GM19099 (cell line): ENCODE data around the gene KRTAP10-6.

ENCODE experiments used
- POLR2A ChIP-seq: IDR thresholded peaks from 3 replicates; pipeline ENCODE4 v1.6.1; 2011; ENCODE audit warnings: low read depth; ENCODE audit not compliant: insufficient read length; ENCODE audit errors: extremely low read depth

The KRTAP10-6 gene

GRCh38 chr21:44552136-44552535 lies 40.2 kb downstream of the KRTAP10-6 start:
- no peak for TF ChIP-seq POLR2A

- no peak for TF ChIP-seq POLR2A
Measured at GRCh38 chr21:44551340-44551961, 40.9 kb downstream of the KRTAP10-6 start, which contains the start of gene KRTAP10-2. TSS of gene KRTAP10-2 (minus strand) at chr21:44551505. CDS start at chr21:44551458, 47 bp downstream.

GRCh38 chr21:44550807-44551206 lies 41.5 kb downstream of the KRTAP10-6 start:
- no peak for TF ChIP-seq POLR2A

GRCh38 chr21:44549525-44550211 lies 42.6 kb downstream of the KRTAP10-6 start:
- no peak for TF ChIP-seq POLR2A

GRCh38 chr21:44548922-44549321 lies 43.4 kb downstream of the KRTAP10-6 start:
- no peak for TF ChIP-seq POLR2A

GRCh38 chr21:44548381-44548780 lies 43.9 kb downstream of the KRTAP10-6 start:
- TF ChIP-seq POLR2A = no peak

- TF ChIP-seq POLR2A = no peak
Measured at GRCh38 chr21:44547656-44548331, 44.5 kb downstream of the KRTAP10-6 start.

- TF ChIP-seq POLR2A = no peak
Measured at GRCh38 chr21:44544566-44544965, 47.7 kb downstream of the KRTAP10-6 start.

- no peak for TF ChIP-seq POLR2A
Measured at GRCh38 chr21:44542716-44543115, 49.6 kb downstream of the KRTAP10-6 start.
